Measurements from ENCODE around the gene CSDE1. TPM values are rescaled to one million over a fixed set of nuclear protein-coding genes. Genes with fewer than 3 reads are reported as not detected.

The CSDE1 gene
- total and polyA plus RNA-seq, 12 donors, result 75.6 to 775 (median 422) TPM

GRCh38 chr1:114694540-114695310, 63.1 kb downstream of the CSDE1 start:
- DNase-seq, result no peak
- H3K4me3 ChIP-seq, result no peak overlapping the region
- H3K4me1 ChIP-seq (replicated peaks in 1 of 2), result no peaks in the 10 kb centered on the region
- H3K27me3 ChIP-seq, result peaks cover 6% of the 10 kb centered on the region
- H3K36me3 ChIP-seq (replicated peaks in 1 of 2), result no peaks in the 10 kb centered on the region
- intact Hi-C loops (cut with DNase I), result no loop called here
- WGBS, 4 donors, result 75 to 85% (median 81%) methylated on average over 9 of the region's 9 CpGs
- TF ChIP-seq, protein P1, sequence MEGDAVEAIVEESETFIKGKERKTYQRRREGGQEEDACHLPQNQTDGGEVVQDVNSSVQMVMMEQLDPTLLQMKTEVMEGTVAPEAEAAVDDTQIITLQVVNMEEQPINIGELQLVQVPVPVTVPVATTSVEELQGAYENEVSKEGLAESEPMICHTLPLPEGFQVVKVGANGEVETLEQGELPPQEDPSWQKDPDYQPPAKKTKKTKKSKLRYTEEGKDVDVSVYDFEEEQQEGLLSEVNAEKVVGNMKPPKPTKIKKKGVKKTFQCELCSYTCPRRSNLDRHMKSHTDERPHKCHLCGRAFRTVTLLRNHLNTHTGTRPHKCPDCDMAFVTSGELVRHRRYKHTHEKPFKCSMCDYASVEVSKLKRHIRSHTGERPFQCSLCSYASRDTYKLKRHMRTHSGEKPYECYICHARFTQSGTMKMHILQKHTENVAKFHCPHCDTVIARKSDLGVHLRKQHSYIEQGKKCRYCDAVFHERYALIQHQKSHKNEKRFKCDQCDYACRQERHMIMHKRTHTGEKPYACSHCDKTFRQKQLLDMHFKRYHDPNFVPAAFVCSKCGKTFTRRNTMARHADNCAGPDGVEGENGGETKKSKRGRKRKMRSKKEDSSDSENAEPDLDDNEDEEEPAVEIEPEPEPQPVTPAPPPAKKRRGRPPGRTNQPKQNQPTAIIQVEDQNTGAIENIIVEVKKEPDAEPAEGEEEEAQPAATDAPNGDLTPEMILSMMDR (IDR thresholded peaks at IDR 0.05), result no peak
- TF ChIP-seq POLR2A (IDR thresholded peaks at IDR 0.05), result no peak
- H3K27ac ChIP-seq, result no peak overlapping the region
- H3K9me3 ChIP-seq (replicated peaks in 1 of 3), result no peaks in the 10 kb centered on the region

- no peak for DNase-seq
- Histone ChIP-seq H3K4me1 (replicated peaks in 1 of 2) (no peaks in the 10 kb centered on the region), H3K9me3 (replicated peaks in 1 of 3) (no peaks in the 10 kb centered on the region), H3K36me3 (replicated peaks in 1 of 2) (no peaks in the 10 kb centered on the region), H3K4me3 (no peak overlapping the region), H3K27ac (no peak overlapping the region), H3K27me3 (peaks cover 6% of the 10 kb centered on the region)
- intact Hi-C loops (cut with DNase I), result no loop called here
- 83 to 91% (median 84%) methylated on average over 3 of the region's 3 CpGs for WGBS, 4 donors
- TF ChIP-seq, protein P1 (IDR thresholded peaks at IDR 0.05), result no peak
- TF ChIP-seq POLR2A (IDR thresholded peaks at IDR 0.05), result no peak
Observed at GRCh38 chr1:114692947-114693346, 64.8 kb downstream of the CSDE1 start.

- H3K4me3 ChIP-seq, result no peak overlapping the region
- TF ChIP-seq POLR2A (IDR thresholded peaks at IDR 0.05), result no peak
- TF ChIP-seq, protein P1 (IDR thresholded peaks at IDR 0.05), result no peak
- no peaks in the 10 kb centered on the region for H3K36me3 ChIP-seq (replicated peaks in 1 of 2)
- no peaks in the 10 kb centered on the region for H3K4me1 ChIP-seq (replicated peaks in 1 of 2)
- intact Hi-C loops (cut with DNase I), result no loop called here
- 72 to 76% (median 74%) methylated on average over 2 of the region's 2 CpGs for WGBS, 4 donors
- H3K9me3 ChIP-seq (replicated peaks in 1 of 3), result no peaks in the 10 kb centered on the region
- peaks cover 6% of the 10 kb centered on the region for H3K27me3 ChIP-seq
- DNase-seq, result no peak
- H3K27ac ChIP-seq, result no peak overlapping the region
Observed at GRCh38 chr1:114691061-114691460, 66.7 kb downstream of the CSDE1 start.

GRCh38 chr1:114690148-114690547, 67.6 kb downstream of the CSDE1 start:
- no peaks in the 10 kb centered on the region for H3K36me3 ChIP-seq (replicated peaks in 1 of 2)
- no peaks in the 10 kb centered on the region for H3K4me1 ChIP-seq (replicated peaks in 1 of 2)
- DNase-seq, result no peak
- no peak overlapping the region for H3K27ac ChIP-seq
- 65 to 73% (median 71%) methylated on average over 1 of the region's 1 CpG for WGBS, 4 donors
- H3K4me3 ChIP-seq, result no peak overlapping the region
- no peaks in the 10 kb centered on the region for H3K9me3 ChIP-seq (replicated peaks in 1 of 3)
- H3K27me3 ChIP-seq, result peaks cover 6% of the 10 kb centered on the region
- TF ChIP-seq, protein P1 (IDR thresholded peaks at IDR 0.05), result no peak
- no peak for TF ChIP-seq POLR2A (IDR thresholded peaks at IDR 0.05)
- intact Hi-C loops (cut with DNase I), result no loop called here
